Colonic mucosa (tissue), 4 donors: Measurements from ENCODE around the gene FAM168B. TPM values are rescaled to one million over a fixed set of nuclear protein-coding genes. Genes with fewer than 3 reads are reported as not detected.
"Not testable (repeated sequence)": the region's sequence is repeated elsewhere in the genome, so short reads cannot be mapped to it uniquely, and the experiment has no call there.

Experiments used
- DNase-seq: peaks from one replicate; pipeline ENCODE4 v3.0.0-alpha.2; 2020
- H3K27ac ChIP-seq: fragments of 200-600 bp; one replicate; pipeline ENCODE4 v1.8.0; 2021
- H3K27me3 ChIP-seq: fragments of 200-600 bp; one replicate; pipeline ENCODE4 v1.8.0; 2021
- H3K36me3 ChIP-seq: fragments of 200-600 bp; one replicate; pipeline ENCODE4 v1.8.0; 2021
- H3K4me1 ChIP-seq: fragments of 200-600 bp; one replicate; pipeline ENCODE4 v1.8.0; 2021; ENCODE audit warnings: mild to moderate bottlenecking
- H3K4me3 ChIP-seq: fragments of 200-600 bp; one replicate; pipeline ENCODE4 v1.8.0; 2021
- H3K9ac ChIP-seq, 2 donors: one replicate each; pipeline ENCODE4 v1.7.0; 2013; ENCODE audit warnings: control low read depth in 2 of 2, low read depth in 2 of 2, low read length in 2 of 2
- H3K9me3 ChIP-seq: fragments of 200-600 bp; one replicate; pipeline ENCODE4 v1.8.0; 2021
- CTCF ChIP-seq: fragments of 200-600 bp; IDR thresholded peaks from one replicate; pipeline ENCODE4 v1.8.0; 2022; ENCODE audit warnings: antibody characterized with exemption, mild to moderate bottlenecking
- intact Hi-C: fragments of 100-400 bp; cut with DNase I; formaldehyde crosslinking; loops from one replicate; pipeline ENCODE4 v1.14.1; 2022
- total RNA-seq, 2 donors: library from RNA; stranded (reverse); fragmentation: NEBNext Ultra II Directional in 1 of 2; extraction: Animal tissue kit (Norgen Biotek cat#: 25700) in 1 of 2; gene quantifications; one replicate each; pipeline ENCODE4 v1.2.1, GENCODE V29; 2021
- donor health status: healthy.
- donor health status: DM: no; HTN: no; CAD: no.
- donor health status: DM: no; HTN: no; CAD: no.

FAM168B gene
- total RNA-seq, 2 donors from 2014 or later = 82.6 to 93.5 TPM

- H3K9me3 ChIP-seq = no peaks in the 10 kb centered on the region
- H3K36me3 ChIP-seq = no peaks in the 10 kb centered on the region
- DNase-seq = no peak
- no peaks in the 10 kb centered on the region for H3K4me1 ChIP-seq
- H3K27me3 ChIP-seq = no peaks in the 10 kb centered on the region
- TF ChIP-seq CTCF = no peak
- no peak overlapping the region for H3K27ac ChIP-seq
- H3K9ac ChIP-seq = no peak overlapping the region
- intact Hi-C loops = no loop called here
- H3K4me3 ChIP-seq = no peak overlapping the region
These were observed 28.2 kb upstream of the FAM168B start for GRCh38 chr2:131121464-131121863.

GRCh38 chr2:131120815-131121317, 27.6 kb upstream of the FAM168B start:
- H3K27ac ChIP-seq = peak overlapping the region; percentile 1
- no peak overlapping the region for H3K9ac ChIP-seq
- H3K4me3 ChIP-seq = peak overlapping the region; percentile 2
- no peaks in the 10 kb centered on the region for H3K9me3 ChIP-seq
- H3K4me1 ChIP-seq = no peaks in the 10 kb centered on the region
- intact Hi-C loops = no loop called here
- no peak for TF ChIP-seq CTCF
- no peaks in the 10 kb centered on the region for H3K27me3 ChIP-seq
- no peak for DNase-seq
- no peaks in the 10 kb centered on the region for H3K36me3 ChIP-seq

- no peak overlapping the region for H3K4me3 ChIP-seq
- H3K27ac ChIP-seq = no peak overlapping the region
- TF ChIP-seq CTCF = no peak
- H3K4me1 ChIP-seq = no peaks in the 10 kb centered on the region
- DNase-seq = no peak
- no peak overlapping the region for H3K9ac ChIP-seq
- H3K27me3 ChIP-seq = no peaks in the 10 kb centered on the region
- H3K36me3 ChIP-seq = no peaks in the 10 kb centered on the region
- H3K9me3 ChIP-seq = no peaks in the 10 kb centered on the region
- intact Hi-C loops = no loop called here
These were observed 22.5 kb upstream of the FAM168B start for GRCh38 chr2:131115752-131116151.

GRCh38 chr2:131114950-131115349, 21.7 kb upstream of the FAM168B start:
- intact Hi-C loops, H3K9me3 ChIP-seq, H3K9ac ChIP-seq: not testable (repeated sequence)

GRCh38 chr2:131113566-131114227, 20.4 kb upstream of the FAM168B start:
- Histone ChIP-seq H3K4me1 (no peaks in the 10 kb centered on the region), H3K27ac (no peak overlapping the region), H3K9me3 (no peaks in the 10 kb centered on the region), H3K9ac (no peak overlapping the region), H3K27me3 (no peaks in the 10 kb centered on the region), H3K36me3 (no peaks in the 10 kb centered on the region), H3K4me3 (no peak overlapping the region)
- DNase-seq = no peak
- no peak for TF ChIP-seq CTCF
- intact Hi-C loops = no loop called here

More at GRCh38 chr2:131114950-131115349, 21.7 kb upstream of the FAM168B start:
- not testable (repeated sequence) for DNase-seq, H3K4me3 ChIP-seq, H3K27me3 ChIP-seq, H3K36me3 ChIP-seq, H3K4me1 ChIP-seq, H3K27ac ChIP-seq

GRCh38 chr2:131112529-131112928, 19.3 kb upstream of the FAM168B start:
- intact Hi-C loops = no loop called here
- Histone ChIP-seq H3K27ac (no peak overlapping the region), H3K4me1 (no peaks in the 10 kb centered on the region), H3K27me3 (no peaks in the 10 kb centered on the region), H3K36me3 (no peaks in the 10 kb centered on the region), H3K4me3 (no peak overlapping the region), H3K9me3 (no peaks in the 10 kb centered on the region), H3K9ac (no peak overlapping the region)
- no peak for DNase-seq
- TF ChIP-seq CTCF = no peak
